GM23338 (cell line): ENCODE data around the gene HACL1.

Experiments
- CREB1 ChIP-seq: fragments of 250-450 bp; sonication (Bioruptor Pico); IDR thresholded peaks from 2 replicates; pipeline ENCODE4 v1.5.0; 2020; ENCODE audit warnings: low read depth, mild to moderate bottlenecking, moderate library complexity
- EZH2 ChIP-seq: fragments of 200-600 bp; sonication (generic); IDR thresholded peaks from one replicate; pipeline ENCODE4 v1.8.0; 2017; ENCODE audit warnings: antibody characterized with exemption, mild to moderate bottlenecking, low read depth; ENCODE audit not compliant: unreplicated experiment
- EZH2phosphoT487 ChIP-seq: fragments of 200-600 bp; sonication (generic); IDR thresholded peaks from one replicate; pipeline ENCODE4 v1.8.1; 2018; ENCODE audit warnings: antibody characterized with exemption; ENCODE audit not compliant: unreplicated experiment
- JUNB ChIP-seq: IDR thresholded peaks from one replicate; pipeline ENCODE4 v1.6.1; 2016; ENCODE audit warnings: antibody characterized with exemption; ENCODE audit not compliant: unreplicated experiment
- NANOG ChIP-seq: IDR thresholded peaks from 2 replicates; pipeline ENCODE4 v1.6.1; 2016; ENCODE audit warnings: antibody characterized with exemption, borderline replicate concordance
- POLR2AphosphoS5 ChIP-seq: IDR thresholded peaks from 2 replicates; pipeline ENCODE4 v1.6.1; 2016; ENCODE audit warnings: antibody characterized with exemption, low read depth
- STAT1 ChIP-seq: IDR thresholded peaks from one replicate; pipeline ENCODE4 v1.6.1; 2016; ENCODE audit warnings: antibody characterized with exemption; ENCODE audit not compliant: unreplicated experiment
- ZNF114 ChIP-seq: fragments of 250-450 bp; sonication (Bioruptor Pico); IDR thresholded peaks from 2 replicates; pipeline ENCODE4 v1.5.0; 2020; ENCODE audit warnings: mild to moderate bottlenecking, moderate library complexity
- ZNF331 ChIP-seq: fragments of 250-450 bp; sonication (Bioruptor Pico); IDR thresholded peaks from 2 replicates; pipeline ENCODE4 v1.5.0; 2020; ENCODE audit warnings: low read depth, mild to moderate bottlenecking, moderate library complexity
- TF ChIP-seq, protein P1 (sequence below), 2 experiments: fragments of 200-600 bp in 1 of 2; sonication (generic) in 1 of 2; conservative IDR thresholded peaks; 2 replicates each; pipeline versions ENCODE4 v1.5.1 to v1.6.1; 2016 to 2017; ENCODE audit warnings: antibody characterized with exemption in 2 of 2, low read depth in 2 of 2, mild to moderate bottlenecking in 2 of 2, moderate library complexity in 1 of 2
- TF ChIP-seq, protein P2 (sequence below): IDR thresholded peaks from one replicate; pipeline ENCODE4 v1.6.1; 2018; ENCODE audit warnings: antibody characterized with exemption; ENCODE audit not compliant: unreplicated experiment
- TF ChIP-seq, protein P3 (sequence below): fragments of 250-450 bp; sonication (Bioruptor Pico); IDR thresholded peaks from 2 replicates; pipeline ENCODE4 v1.5.0; 2020; ENCODE audit warnings: mild to moderate bottlenecking, moderate library complexity
- TF ChIP-seq, protein P4 (sequence below): IDR thresholded peaks from 2 replicates; pipeline ENCODE4 v1.6.1; 2016; ENCODE audit warnings: antibody characterized with exemption

DNA sequence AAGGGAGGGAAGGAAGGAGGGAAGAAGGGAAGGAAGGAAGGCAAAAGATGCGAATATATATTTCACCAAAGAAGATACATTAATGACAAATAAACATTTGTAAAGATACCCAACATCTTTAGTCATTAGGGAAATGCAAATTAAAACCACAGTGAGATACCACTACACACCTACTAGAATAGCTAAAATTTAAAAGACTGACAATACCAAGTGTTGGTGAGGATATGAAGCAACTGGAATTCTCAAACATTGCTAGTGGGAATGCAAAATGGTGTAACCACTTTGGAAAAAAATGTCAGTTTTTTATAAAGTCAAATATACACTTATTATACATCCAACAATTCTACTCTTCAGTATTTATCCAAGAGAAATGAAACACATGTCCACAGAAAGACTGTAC lies 75.6 kb downstream of the HACL1 start:
- TF ChIP-seq, protein P1, sequence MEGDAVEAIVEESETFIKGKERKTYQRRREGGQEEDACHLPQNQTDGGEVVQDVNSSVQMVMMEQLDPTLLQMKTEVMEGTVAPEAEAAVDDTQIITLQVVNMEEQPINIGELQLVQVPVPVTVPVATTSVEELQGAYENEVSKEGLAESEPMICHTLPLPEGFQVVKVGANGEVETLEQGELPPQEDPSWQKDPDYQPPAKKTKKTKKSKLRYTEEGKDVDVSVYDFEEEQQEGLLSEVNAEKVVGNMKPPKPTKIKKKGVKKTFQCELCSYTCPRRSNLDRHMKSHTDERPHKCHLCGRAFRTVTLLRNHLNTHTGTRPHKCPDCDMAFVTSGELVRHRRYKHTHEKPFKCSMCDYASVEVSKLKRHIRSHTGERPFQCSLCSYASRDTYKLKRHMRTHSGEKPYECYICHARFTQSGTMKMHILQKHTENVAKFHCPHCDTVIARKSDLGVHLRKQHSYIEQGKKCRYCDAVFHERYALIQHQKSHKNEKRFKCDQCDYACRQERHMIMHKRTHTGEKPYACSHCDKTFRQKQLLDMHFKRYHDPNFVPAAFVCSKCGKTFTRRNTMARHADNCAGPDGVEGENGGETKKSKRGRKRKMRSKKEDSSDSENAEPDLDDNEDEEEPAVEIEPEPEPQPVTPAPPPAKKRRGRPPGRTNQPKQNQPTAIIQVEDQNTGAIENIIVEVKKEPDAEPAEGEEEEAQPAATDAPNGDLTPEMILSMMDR (conservative IDR thresholded peaks at IDR 0.05; ENCODE audit: low read depth in 2 of 2), result no peak
- TF ChIP-seq EZH2 (no peak), POLR2AphosphoS5 (no peak), ZNF114 (no peak), STAT1 (no peak), EZH2phosphoT487 (no peak), CREB1 (CRISPR knock-in tag) (no peak), ZNF331 (CRISPR knock-in tag) (no peak), JUNB (no peak), NANOG (no peak)
- TF ChIP-seq, protein P2, sequence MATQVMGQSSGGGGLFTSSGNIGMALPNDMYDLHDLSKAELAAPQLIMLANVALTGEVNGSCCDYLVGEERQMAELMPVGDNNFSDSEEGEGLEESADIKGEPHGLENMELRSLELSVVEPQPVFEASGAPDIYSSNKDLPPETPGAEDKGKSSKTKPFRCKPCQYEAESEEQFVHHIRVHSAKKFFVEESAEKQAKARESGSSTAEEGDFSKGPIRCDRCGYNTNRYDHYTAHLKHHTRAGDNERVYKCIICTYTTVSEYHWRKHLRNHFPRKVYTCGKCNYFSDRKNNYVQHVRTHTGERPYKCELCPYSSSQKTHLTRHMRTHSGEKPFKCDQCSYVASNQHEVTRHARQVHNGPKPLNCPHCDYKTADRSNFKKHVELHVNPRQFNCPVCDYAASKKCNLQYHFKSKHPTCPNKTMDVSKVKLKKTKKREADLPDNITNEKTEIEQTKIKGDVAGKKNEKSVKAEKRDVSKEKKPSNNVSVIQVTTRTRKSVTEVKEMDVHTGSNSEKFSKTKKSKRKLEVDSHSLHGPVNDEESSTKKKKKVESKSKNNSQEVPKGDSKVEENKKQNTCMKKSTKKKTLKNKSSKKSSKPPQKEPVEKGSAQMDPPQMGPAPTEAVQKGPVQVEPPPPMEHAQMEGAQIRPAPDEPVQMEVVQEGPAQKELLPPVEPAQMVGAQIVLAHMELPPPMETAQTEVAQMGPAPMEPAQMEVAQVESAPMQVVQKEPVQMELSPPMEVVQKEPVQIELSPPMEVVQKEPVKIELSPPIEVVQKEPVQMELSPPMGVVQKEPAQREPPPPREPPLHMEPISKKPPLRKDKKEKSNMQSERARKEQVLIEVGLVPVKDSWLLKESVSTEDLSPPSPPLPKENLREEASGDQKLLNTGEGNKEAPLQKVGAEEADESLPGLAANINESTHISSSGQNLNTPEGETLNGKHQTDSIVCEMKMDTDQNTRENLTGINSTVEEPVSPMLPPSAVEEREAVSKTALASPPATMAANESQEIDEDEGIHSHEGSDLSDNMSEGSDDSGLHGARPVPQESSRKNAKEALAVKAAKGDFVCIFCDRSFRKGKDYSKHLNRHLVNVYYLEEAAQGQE, result no peak
- TF ChIP-seq, protein P3, sequence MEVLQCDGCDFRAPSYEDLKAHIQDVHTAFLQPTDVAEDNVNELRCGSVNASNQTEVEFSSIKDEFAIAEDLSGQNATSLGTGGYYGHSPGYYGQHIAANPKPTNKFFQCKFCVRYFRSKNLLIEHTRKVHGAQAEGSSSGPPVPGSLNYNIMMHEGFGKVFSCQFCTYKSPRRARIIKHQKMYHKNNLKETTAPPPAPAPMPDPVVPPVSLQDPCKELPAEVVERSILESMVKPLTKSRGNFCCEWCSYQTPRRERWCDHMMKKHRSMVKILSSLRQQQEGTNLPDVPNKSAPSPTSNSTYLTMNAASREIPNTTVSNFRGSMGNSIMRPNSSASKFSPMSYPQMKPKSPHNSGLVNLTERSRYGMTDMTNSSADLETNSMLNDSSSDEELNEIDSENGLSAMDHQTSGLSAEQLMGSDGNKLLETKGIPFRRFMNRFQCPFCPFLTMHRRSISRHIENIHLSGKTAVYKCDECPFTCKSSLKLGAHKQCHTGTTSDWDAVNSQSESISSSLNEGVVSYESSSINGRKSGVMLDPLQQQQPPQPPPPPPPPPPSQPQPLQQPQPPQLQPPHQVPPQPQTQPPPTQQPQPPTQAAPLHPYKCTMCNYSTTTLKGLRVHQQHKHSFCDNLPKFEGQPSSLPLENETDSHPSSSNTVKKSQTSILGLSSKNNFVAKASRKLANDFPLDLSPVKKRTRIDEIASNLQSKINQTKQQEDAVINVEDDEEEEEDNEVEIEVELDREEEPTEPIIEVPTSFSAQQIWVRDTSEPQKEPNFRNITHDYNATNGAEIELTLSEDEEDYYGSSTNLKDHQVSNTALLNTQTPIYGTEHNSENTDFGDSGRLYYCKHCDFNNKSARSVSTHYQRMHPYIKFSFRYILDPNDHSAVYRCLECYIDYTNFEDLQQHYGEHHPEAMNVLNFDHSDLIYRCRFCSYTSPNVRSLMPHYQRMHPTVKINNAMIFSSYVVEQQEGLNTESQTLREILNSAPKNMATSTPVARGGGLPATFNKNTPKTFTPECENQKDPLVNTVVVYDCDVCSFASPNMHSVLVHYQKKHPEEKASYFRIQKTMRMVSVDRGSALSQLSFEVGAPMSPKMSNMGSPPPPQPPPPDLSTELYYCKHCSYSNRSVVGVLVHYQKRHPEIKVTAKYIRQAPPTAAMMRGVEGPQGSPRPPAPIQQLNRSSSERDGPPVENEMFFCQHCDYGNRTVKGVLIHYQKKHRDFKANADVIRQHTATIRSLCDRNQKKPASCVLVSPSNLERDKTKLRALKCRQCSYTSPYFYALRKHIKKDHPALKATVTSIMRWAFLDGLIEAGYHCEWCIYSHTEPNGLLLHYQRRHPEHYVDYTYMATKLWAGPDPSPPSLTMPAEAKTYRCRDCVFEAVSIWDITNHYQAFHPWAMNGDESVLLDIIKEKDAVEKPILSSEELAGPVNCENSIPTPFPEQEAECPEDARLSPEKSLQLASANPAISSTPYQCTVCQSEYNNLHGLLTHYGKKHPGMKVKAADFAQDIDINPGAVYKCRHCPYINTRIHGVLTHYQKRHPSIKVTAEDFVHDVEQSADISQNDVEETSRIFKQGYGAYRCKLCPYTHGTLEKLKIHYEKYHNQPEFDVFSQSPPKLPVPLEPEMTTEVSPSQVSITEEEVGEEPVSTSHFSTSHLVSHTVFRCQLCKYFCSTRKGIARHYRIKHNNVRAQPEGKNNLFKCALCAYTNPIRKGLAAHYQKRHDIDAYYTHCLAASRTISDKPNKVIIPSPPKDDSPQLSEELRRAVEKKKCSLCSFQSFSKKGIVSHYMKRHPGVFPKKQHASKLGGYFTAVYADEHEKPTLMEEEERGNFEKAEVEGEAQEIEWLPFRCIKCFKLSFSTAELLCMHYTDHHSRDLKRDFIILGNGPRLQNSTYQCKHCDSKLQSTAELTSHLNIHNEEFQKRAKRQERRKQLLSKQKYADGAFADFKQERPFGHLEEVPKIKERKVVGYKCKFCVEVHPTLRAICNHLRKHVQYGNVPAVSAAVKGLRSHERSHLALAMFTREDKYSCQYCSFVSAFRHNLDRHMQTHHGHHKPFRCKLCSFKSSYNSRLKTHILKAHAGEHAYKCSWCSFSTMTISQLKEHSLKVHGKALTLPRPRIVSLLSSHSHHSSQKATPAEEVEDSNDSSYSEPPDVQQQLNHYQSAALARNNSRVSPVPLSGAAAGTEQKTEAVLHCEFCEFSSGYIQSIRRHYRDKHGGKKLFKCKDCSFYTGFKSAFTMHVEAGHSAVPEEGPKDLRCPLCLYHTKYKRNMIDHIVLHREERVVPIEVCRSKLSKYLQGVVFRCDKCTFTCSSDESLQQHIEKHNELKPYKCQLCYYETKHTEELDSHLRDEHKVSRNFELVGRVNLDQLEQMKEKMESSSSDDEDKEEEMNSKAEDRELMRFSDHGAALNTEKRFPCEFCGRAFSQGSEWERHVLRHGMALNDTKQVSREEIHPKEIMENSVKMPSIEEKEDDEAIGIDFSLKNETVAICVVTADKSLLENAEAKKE (CRISPR knock-in tag), result no peak
- TF ChIP-seq, protein P4, sequence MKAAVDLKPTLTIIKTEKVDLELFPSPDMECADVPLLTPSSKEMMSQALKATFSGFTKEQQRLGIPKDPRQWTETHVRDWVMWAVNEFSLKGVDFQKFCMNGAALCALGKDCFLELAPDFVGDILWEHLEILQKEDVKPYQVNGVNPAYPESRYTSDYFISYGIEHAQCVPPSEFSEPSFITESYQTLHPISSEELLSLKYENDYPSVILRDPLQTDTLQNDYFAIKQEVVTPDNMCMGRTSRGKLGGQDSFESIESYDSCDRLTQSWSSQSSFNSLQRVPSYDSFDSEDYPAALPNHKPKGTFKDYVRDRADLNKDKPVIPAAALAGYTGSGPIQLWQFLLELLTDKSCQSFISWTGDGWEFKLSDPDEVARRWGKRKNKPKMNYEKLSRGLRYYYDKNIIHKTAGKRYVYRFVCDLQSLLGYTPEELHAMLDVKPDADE, result no peak
